T-cell (primary cell): ENCODE measurements around the gene RTN4R. TPM values are rescaled to one million over a fixed set of nuclear protein-coding genes. Genes with fewer than 3 reads are reported as not detected.

ENCODE experiments used
- ATAC-seq, 4 experiments: fragments of 200-7000 bp in 3 of 4; fragments of 150-1000 bp in 1 of 4; cut with Tn5 transposase; replicated peaks in 1 of 4; 1 replicate in 3 of 4; 2 replicates in 1 of 4; pipeline ENCODE4 v1.10.0; 2021; ENCODE audit warnings: moderate library complexity in 3 of 4, mild to moderate bottlenecking in 2 of 4, moderate number of reproducible peaks in 1 of 4
- CTCF ChIA-PET, 2 donors: fragments of 300-600 bp; sonication (Branson Sonifier 250); formaldehyde crosslinking; loops; one replicate each; lab custom pipeline; 2022; ENCODE audit warnings: antibody characterized with exemption in 2 of 2; lab: Charles Lee
- POLR2A ChIA-PET, 2 donors: fragments of 300-600 bp; sonication (Branson Sonifier 250); formaldehyde crosslinking; loops; one replicate each; lab custom pipeline; 2022; ENCODE audit warnings: antibody characterized with exemption in 2 of 2; lab: Charles Lee
- DNase-seq, 35 experiments: peaks; one replicate each; pipeline versions ENCODE4 v3.0.0 to v3.0.0-alpha.2; 2013 to 2023
- H3K27ac ChIP-seq: one replicate; pipeline ENCODE4 v1.5.1; 2013; ENCODE audit warnings: low read length
- H3K27me3 ChIP-seq, 2 experiments: replicated peaks in 1 of 2; 1 replicate in 1 of 2; 2 replicates in 1 of 2; pipeline versions ENCODE4 v1.6.1 to v1.7.0; 2013; ENCODE audit warnings: low read length in 1 of 2, mixed read lengths in 1 of 2; ENCODE audit not compliant: control insufficient read depth in 2 of 2, insufficient read depth in 2 of 2; ENCODE audit errors: extremely low read depth in 1 of 2
- H3K36me3 ChIP-seq, 2 donors: 1 replicate in 1 of 2; 2 replicates in 1 of 2; pipeline versions ENCODE4 v1.6.1 to v1.7.0; 2013; ENCODE audit warnings: low read length in 1 of 2; ENCODE audit not compliant: control insufficient read depth in 2 of 2, insufficient read depth in 1 of 2; ENCODE audit errors: extremely low read depth in 1 of 2
- H3K4me1 ChIP-seq, 2 experiments: 1 replicate in 1 of 2; 2 replicates in 1 of 2; pipeline versions ENCODE4 v1.6.1 to v1.7.0; 2013; ENCODE audit warnings: low read length in 2 of 2, mixed read lengths in 1 of 2; ENCODE audit not compliant: insufficient read depth in 2 of 2, control insufficient read depth in 1 of 2; ENCODE audit errors: extremely low read depth in 1 of 2
- H3K4me3 ChIP-seq, 2 donors: 1 replicate in 1 of 2; 2 replicates in 1 of 2; pipeline versions ENCODE4 v1.5.1 to v1.7.0; 2013; ENCODE audit warnings: mild to moderate bottlenecking in 2 of 2, low read length in 1 of 2, moderate library complexity in 1 of 2; ENCODE audit not compliant: control insufficient read depth in 1 of 2; ENCODE audit errors: extremely low read depth in 1 of 2
- H3K9me3 ChIP-seq: 2 replicates; pipeline ENCODE4 v1.7.0; 2013
- H3K27ac Mint-ChIP-seq, 2 donors: one replicate each; pipeline ENCODE4 v1.8.0; 2020 to 2021; ENCODE audit warnings: mild to moderate bottlenecking in 2 of 2, mixed read lengths in 2 of 2
- H3K27me3 Mint-ChIP-seq, 2 donors: one replicate each; pipeline ENCODE4 v1.8.0; 2021 to 2022; ENCODE audit warnings: mixed read lengths in 2 of 2
- H3K36me3 Mint-ChIP-seq: one replicate; pipeline ENCODE4 v1.8.0; 2021; ENCODE audit warnings: mixed read lengths
- H3K4me1 Mint-ChIP-seq, 3 donors: one replicate each; pipeline ENCODE4 v1.8.0; 2020 to 2022; ENCODE audit warnings: mixed read lengths in 3 of 3, mild to moderate bottlenecking in 1 of 3
- H3K4me3 Mint-ChIP-seq, 3 donors: one replicate each; pipeline ENCODE4 v1.8.0; 2020 to 2022; ENCODE audit warnings: mild to moderate bottlenecking in 3 of 3, mixed read lengths in 3 of 3, moderate library complexity in 3 of 3
- H3K9me3 Mint-ChIP-seq, 3 donors: one replicate each; pipeline ENCODE4 v1.8.0; 2020 to 2022; ENCODE audit warnings: mixed read lengths in 3 of 3
- WGBS: methylation state at CpG from one replicate; pipeline ENCODE4 v1.1.5; 2013; ENCODE audit warnings: missing lambda C conversion rate; ENCODE audit not compliant: insufficient coverage; 5-methylcytosine and 5-hydroxymethylcytosine counted together
- total RNA-seq, 35 experiments: library from RNA in 6 of 35; stranded (reverse) in 6 of 35; fragments of 120-200 nt in 1 of 35; gene quantifications; one replicate each; pipeline versions ENCODE4 v1.2.1 to v1.2.4 and lab custom pipeline; 2013 to 2026

Gene RTN4R
- total RNA-seq, 5 donors from 2014 or later (not counting 1 experiment from before 2014, with no cell fraction given), result 0.33 to 4.1 (median 2.5) TPM

- Histone ChIP-seq H3K27me3 (peaks cover 0 to 28% of the 10 kb centered on the region in 2 experiments), H3K4me3 (no peak overlapping the region), H3K36me3 (no peaks in the 10 kb centered on the region), H3K27ac (no peak overlapping the region), H3K9me3 (no peaks in the 10 kb centered on the region), H3K4me1 (peaks cover 13 to 35% of the 10 kb centered on the region in 2 experiments)
- no peak overlapping the region for H3K4me3 Mint-ChIP-seq
- H3K4me1 Mint-ChIP-seq, result peaks cover 24 to 26% (median 25%) of the 10 kb centered on the region in 3 donors
- no peaks in the 10 kb centered on the region for H3K9me3 Mint-ChIP-seq
- CTCF ChIA-PET, result no interaction called here
- no peak for DNase-seq
- 84% methylated on average over 8 of the region's 11 CpGs for WGBS
- POLR2A ChIA-PET, result no interaction called here
- H3K36me3 Mint-ChIP-seq, result no peaks in the 10 kb centered on the region
- no peak overlapping the region for H3K27ac Mint-ChIP-seq
- no peaks in the 10 kb centered on the region for H3K27me3 Mint-ChIP-seq
- ATAC-seq, result no peak
Observed at GRCh38 chr22:20203552-20204201, 64.4 kb downstream of the RTN4R start.

DNA sequence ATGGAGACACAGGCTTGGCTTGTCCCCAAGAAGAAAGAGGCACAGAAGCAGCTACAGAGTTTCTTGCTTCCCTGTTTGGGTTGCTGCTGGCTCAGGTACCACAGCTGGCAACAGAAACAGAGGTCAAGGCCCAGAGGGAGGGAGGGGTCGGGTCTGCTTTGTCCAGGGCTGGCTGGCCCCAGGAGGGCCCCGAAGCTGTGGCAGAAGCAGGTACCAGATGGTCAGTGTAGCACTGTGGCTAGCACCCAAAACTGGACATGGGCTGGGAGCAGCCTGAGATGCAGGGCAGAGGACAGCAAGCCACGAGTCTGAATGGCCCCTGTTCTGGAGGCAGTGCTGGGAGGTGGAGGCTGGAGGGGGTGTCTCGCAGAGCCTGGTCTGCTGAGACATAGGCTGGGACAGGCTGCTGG is 65.0 kb downstream of the RTN4R start:
- H3K36me3 ChIP-seq, result no peaks in the 10 kb centered on the region
- ATAC-seq, result no peak
- no peak overlapping the region for H3K27ac ChIP-seq
- peaks cover 0 to 31% of the 10 kb centered on the region in 2 experiments for H3K27me3 ChIP-seq
- no peaks in the 10 kb centered on the region for H3K9me3 ChIP-seq
- Mint-ChIP-seq H3K36me3 (no peaks in the 10 kb centered on the region), H3K9me3 (no peaks in the 10 kb centered on the region), H3K4me1 (peaks cover 18 to 24% (median 21%) of the 10 kb centered on the region in 3 donors), H3K4me3 (no peak overlapping the region), H3K27ac (no peak overlapping the region), H3K27me3 (peaks cover 0 to 3% of the 10 kb centered on the region in 2 donors)
- DNase-seq, result no peak
- WGBS, result 64% methylated on average over 4 of the region's 4 CpGs
- H3K4me1 ChIP-seq, result peaks cover 13 to 30% of the 10 kb centered on the region in 2 experiments
- H3K4me3 ChIP-seq, result no peak overlapping the region
- CTCF ChIA-PET, result no interaction called here
- POLR2A ChIA-PET, result no interaction called here

DNA sequence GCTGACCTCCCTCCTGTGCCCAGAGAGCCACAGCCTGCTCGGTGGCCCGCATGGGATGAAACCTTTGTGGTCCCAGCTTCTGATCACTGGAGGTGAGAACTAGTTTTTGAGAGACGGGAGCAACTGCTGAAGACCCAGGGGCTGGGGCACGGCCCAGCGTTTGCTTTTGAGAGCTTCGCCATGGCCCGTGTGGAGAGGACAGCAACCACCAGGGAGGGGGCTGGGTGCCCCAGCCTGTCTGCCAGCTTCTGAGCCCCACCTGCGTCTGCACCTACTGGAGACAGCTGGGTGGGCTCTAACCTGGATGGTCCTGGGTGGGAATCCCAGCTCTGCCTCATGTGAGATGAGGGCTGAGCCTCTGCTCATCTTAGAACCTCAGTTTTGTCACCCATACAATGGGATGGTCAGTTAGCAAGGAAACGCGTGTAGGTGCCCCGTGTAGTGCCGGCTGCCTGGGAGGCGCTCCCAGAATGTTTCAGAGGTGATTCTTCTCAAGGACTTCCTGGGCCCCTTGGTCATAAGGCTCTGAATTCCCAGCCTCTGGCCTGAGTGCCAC is 66.2 kb downstream of the RTN4R start:
- Mint-ChIP-seq H3K4me3 (no peak overlapping the region), H3K27me3 (peaks cover 0 to 7% of the 10 kb centered on the region in 2 donors), H3K27ac (no peak overlapping the region), H3K9me3 (no peaks in the 10 kb centered on the region), H3K4me1 (peaks cover 11 to 13% (median 11%) of the 10 kb centered on the region in 3 donors), H3K36me3 (no peaks in the 10 kb centered on the region)
- DNase-seq (no peak), ATAC-seq (no peak)
- POLR2A ChIA-PET, result interaction anchor here in 1 of 2 donors (0.6 kb wide), 1 partner anchor 909 kb away, joined by 3 read pairs; no protein-coding TSS in a partner anchor
- Histone ChIP-seq H3K4me3 (no peak overlapping the region), H3K27ac (no peak overlapping the region), H3K9me3 (no peaks in the 10 kb centered on the region), H3K4me1 (peaks cover 7 to 18% of the 10 kb centered on the region in 2 experiments), H3K27me3 (peaks cover 0 to 33% of the 10 kb centered on the region in 2 experiments), H3K36me3 (no peaks in the 10 kb centered on the region)
- WGBS, result 88% methylated on average over 12 of the region's 13 CpGs
- CTCF ChIA-PET, result no interaction called here

DNA sequence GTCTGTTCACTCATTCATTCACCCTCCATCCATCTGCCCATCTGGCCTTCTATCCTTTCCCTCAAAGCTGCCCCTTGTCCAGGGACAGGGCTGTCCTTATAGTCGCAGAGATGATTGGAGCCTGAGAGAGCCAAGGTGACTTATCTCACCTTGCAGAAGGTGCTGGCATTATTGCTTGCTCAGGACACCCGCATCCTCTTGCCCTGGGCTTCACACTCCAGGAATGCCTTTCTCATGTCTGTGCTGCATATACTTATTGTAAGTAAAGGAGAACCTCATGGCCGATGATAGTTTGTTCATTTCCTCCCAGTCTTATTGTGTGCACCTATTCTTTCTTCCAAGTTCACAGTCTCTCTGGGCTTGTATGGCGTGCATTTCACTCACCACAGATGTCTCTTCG is 68.2 kb downstream of the RTN4R start:
- H3K4me1 ChIP-seq, result no peaks in the 10 kb centered on the region
- Mint-ChIP-seq H3K9me3 (no peaks in the 10 kb centered on the region), H3K27me3 (peaks cover 0 to 7% of the 10 kb centered on the region in 2 donors), H3K27ac (no peak overlapping the region), H3K4me3 (no peak overlapping the region), H3K36me3 (no peaks in the 10 kb centered on the region), H3K4me1 (no peaks in the 10 kb centered on the region)
- peaks cover 0 to 36% of the 10 kb centered on the region in 2 experiments for H3K27me3 ChIP-seq
- ATAC-seq (no peak), DNase-seq (no peak)
- no peaks in the 10 kb centered on the region for H3K9me3 ChIP-seq
- POLR2A ChIA-PET, result no interaction called here
- no peak overlapping the region for H3K4me3 ChIP-seq
- CTCF ChIA-PET, result no interaction called here
- H3K27ac ChIP-seq, result no peak overlapping the region
- WGBS, result 100% methylated on average over 1 of the region's 5 CpGs
- no peaks in the 10 kb centered on the region for H3K36me3 ChIP-seq

DNA sequence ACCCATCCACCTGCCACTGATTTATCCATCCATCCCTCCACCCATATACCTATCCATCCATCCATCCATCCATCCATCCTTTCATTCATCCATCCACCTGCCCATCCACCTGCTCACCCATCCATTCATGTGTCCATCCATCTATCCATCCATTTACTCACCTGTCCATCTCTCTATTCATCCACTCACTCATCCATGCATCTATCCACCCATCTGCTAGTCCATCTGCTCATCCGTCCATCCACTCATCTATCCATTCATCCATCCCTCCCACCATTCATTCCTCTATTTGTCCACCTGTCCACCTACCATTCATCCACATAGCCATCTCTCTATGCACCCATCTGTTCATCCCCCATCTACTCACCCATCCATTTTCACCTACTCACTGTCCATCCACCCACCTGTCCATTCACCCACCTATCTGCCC is 68.7 kb downstream of the RTN4R start:
- no peak overlapping the region for H3K4me3 Mint-ChIP-seq
- no peak overlapping the region for H3K27ac ChIP-seq
- H3K27me3 Mint-ChIP-seq, result peaks cover 0 to 7% of the 10 kb centered on the region in 2 donors
- H3K9me3 Mint-ChIP-seq, result no peaks in the 10 kb centered on the region
- ChIA-PET CTCF (no interaction called here), POLR2A (no interaction called here)
- no peaks in the 10 kb centered on the region for H3K36me3 ChIP-seq
- no peaks in the 10 kb centered on the region for H3K36me3 Mint-ChIP-seq
- DNase-seq, result no peak
- no peaks in the 10 kb centered on the region for H3K4me1 Mint-ChIP-seq
- no peaks in the 10 kb centered on the region for H3K9me3 ChIP-seq
- H3K4me3 ChIP-seq, result no peak overlapping the region
- H3K27me3 ChIP-seq, result peaks cover 0 to 35% of the 10 kb centered on the region in 2 experiments
- H3K4me1 ChIP-seq, result peaks cover 0 to 3% of the 10 kb centered on the region in 2 experiments
- no peak for ATAC-seq
- 71% methylated on average over 1 of the region's 1 CpG for WGBS
- H3K27ac Mint-ChIP-seq, result no peak overlapping the region

DNA sequence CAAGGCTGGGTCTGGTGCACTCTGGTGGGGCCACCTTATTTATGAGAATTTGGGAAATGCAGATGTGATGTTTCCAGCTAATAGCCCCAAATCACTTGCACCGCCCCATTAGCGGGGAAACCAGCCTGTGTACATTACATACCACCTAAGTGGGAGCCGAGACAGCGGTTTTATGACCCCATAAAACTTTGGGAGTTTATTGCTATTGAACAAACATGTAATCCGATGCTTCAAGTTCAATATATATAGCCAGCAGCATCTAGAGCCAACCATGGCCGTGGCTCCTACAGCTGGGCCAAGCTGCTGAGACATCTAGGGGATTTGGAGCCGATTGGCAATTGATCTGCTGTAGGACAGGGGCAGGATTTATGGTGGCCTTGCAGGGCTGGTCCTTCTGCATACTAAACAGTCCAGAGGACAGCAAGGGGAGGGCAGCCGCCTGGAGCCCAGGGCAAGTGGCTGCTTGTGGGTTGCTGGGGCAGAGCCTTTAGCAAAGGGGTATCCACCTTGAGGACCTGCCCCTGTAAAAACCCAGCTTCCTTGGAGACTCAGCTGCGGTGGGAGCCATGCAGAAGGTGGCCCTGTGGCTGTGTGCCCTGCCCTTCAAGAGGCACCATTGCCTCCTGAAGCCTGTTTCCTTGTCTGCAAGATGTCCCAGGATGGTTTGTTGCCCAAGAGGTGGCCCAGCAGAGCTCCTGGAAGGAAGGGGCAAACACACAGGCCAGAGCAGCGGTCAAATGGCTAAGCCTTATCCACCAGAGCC is 69.4 kb downstream of the RTN4R start:
- Mint-ChIP-seq H3K9me3 (no peaks in the 10 kb centered on the region), H3K4me1 (no peaks in the 10 kb centered on the region), H3K27me3 (peaks cover 0 to 7% of the 10 kb centered on the region in 2 donors), H3K36me3 (no peaks in the 10 kb centered on the region), H3K27ac (no peak overlapping the region), H3K4me3 (no peak overlapping the region)
- H3K9me3 ChIP-seq, result no peaks in the 10 kb centered on the region
- WGBS, result 77% methylated on average over 7 of the region's 10 CpGs
- POLR2A ChIA-PET, result no interaction called here
- ATAC-seq, result no peak
- H3K36me3 ChIP-seq, result no peaks in the 10 kb centered on the region
- CTCF ChIA-PET, result no interaction called here
- H3K27me3 ChIP-seq, result peaks cover 0 to 31% of the 10 kb centered on the region in 2 experiments
- H3K4me3 ChIP-seq, result no peak overlapping the region
- H3K27ac ChIP-seq, result no peak overlapping the region
- no peak for DNase-seq
- H3K4me1 ChIP-seq, result peaks cover 0 to 3% of the 10 kb centered on the region in 2 experiments
